K562 treated with DMSO at 1 percent for 4 hours (cell line): ENCODE data around the gene SPP2. TPM values are rescaled to one million over a fixed set of nuclear protein-coding genes. Genes with fewer than 3 reads are reported as not detected.

Source experiments
- total RNA-seq: library from RNA; unstranded; fragments of 300-600 nt; gene quantifications from 2 replicates; pipeline ENCODE4 v1.2.3, GENCODE V29; 2022; ENCODE audit not compliant: insufficient read depth

SPP2 gene
- not detected in 2 replicates for total RNA-seq

DNA sequence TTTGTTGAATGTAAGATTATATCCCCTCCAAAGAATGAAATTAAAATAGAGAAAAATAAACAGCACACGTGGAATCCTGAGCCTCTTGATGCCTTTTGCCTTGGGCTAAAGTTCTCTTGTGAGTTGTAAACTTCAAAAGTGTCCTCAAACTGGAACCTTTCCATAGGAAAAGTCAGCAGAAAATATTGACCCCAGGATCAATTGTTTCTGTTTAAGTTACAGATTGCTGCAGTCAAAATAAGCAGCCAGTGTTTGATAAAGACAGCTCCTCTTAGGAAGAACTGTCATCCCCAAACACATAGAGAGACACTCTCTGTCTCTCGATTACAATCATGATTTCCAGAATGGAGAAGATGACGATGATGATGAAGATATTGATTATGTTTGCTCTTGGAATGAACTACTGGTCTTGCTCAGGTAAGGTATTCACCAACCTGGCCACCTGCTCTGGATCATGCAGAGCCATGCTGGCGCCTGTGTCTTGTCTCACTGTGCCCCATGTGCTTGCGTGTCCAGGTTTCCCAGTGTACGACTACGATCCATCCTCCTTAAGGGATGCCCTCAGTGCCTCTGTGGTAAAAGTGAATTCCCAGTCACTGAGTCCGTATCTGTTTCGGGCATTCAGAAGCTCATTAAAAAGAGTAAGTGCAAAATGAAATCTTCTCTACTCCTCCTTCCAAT is at the start of gene SPP2:
Gene SPP2 (plus strand): TSS at position 248 of the 681 bp plus-strand sequence. CDS start 85 bp downstream, at position 333.

Other genes with a start within 250 kb of the SPP2 start
- 18.1 and 25.3 TPM in 2 replicates for gene HJURP, start 196.2 kb upstream of the SPP2 start, total RNA-seq
- not detected in 2 replicates for gene TRPM8, start 133.3 kb upstream of the SPP2 start, total RNA-seq